H1 (cell line): ENCODE results near the gene SLX4.

Experiments used
- EP300 ChIP-seq, 2 experiments: IDR thresholded peaks; 1 replicate in 1 of 2; 2 replicates in 1 of 2; pipeline ENCODE4 v1.6.1; 2011 to 2012; ENCODE audit warnings: low read depth in 2 of 2, low read length in 2 of 2, mild to moderate bottlenecking in 2 of 2, borderline replicate concordance in 1 of 2, inconsistent platforms in 1 of 2, moderate library complexity in 1 of 2
- JUN ChIP-seq: IDR thresholded peaks from 2 replicates; pipeline ENCODE4 v1.6.1; 2011; ENCODE audit warnings: low read depth, mild to moderate bottlenecking, improper control_type of control experiment, low read length
- TAF1 ChIP-seq: IDR thresholded peaks from 2 replicates; pipeline ENCODE4 v1.6.1; 2011; ENCODE audit warnings: mild to moderate bottlenecking, low read depth, low read length

- TF ChIP-seq EP300 (IDR thresholded peaks at IDR 0.05; ENCODE audit: borderline replicate concordance in 1 of 2, low read depth in 2 of 2, low read length in 2 of 2) (no peak), JUN (no peak), TAF1 (no peak)
Observed at GRCh38 chr16:3587547-3588110, 23.8 kb downstream of the SLX4 start.
